GM18498 (cell line): ENCODE data around the gene ZNF789.
A peak's percentile ranks its signal among the peaks of the same experiment; 100 is the strongest.

ENCODE experiments used
- ATAC-seq: cut with Tn5 transposase; IDR thresholded peaks from one replicate; pipeline ENCODE4 v1.9.1; 2021; ENCODE audit warnings: mild to moderate bottlenecking, moderate library complexity; ENCODE audit not compliant: unreplicated experiment

The ZNF789 gene

GRCh38 chr7:99457650-99458493 is 14.8 kb upstream of the ZNF789 start:
- ATAC-seq, result no peak

GRCh38 chr7:99459087-99459486 is 13.6 kb upstream of the ZNF789 start:
- no peak for ATAC-seq

GRCh38 chr7:99460651-99461050 is 12.0 kb upstream of the ZNF789 start:
- ATAC-seq, result no peak

GRCh38 chr7:99461221-99461620 is 11.5 kb upstream of the ZNF789 start:
- no peak for ATAC-seq

DNA sequence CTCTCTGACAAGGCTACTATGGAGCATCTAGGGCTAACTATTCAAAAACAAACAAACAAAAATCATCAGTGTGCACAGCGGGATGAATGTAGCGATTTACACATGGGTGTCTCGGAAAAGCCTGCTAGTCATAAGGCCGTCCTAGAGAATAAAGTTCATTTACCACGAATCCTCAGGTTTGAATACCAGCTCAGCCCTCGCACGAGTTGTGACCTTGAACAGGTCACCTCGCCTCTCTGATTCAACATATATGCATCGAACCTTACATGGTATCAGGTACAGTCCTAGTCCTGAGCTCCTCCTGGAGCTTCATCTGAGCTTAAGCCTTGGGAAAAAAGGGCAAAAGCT is 7.3 kb upstream of the ZNF789 start:
- ATAC-seq, result peak; percentile 7

DNA sequence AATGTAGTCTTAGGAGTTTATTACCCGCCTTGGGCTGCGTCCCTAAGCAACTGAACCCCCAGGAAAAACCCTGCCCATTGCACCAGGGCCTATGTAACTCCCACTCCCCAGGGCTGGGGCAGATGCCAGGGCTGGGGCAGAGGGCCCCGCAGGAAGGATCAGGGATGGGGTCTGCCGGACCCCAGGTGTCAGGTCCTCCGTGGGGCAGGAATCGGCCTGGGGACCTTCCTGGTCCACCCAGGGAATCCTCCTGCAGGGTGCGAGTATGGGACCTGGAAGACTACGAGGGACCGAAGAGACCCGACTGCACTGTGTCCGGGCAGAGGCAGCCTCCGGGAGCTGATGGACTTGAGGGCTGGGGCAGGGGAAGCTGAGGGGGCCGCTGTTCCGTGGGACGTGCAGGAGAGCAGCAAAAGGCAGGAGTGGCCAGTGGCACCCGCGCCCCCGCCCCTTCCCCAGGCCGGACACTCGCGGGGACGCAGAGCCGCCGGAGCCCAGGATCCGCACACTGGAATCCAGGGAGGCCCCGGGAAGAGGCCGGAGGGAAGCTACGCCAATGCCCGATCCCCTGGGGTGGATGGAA is 4.3 kb upstream of the ZNF789 start:
- no peak for ATAC-seq

GRCh38 chr7:99469381-99470065 is 3.2 kb upstream of the ZNF789 start:
- no peak for ATAC-seq

- ATAC-seq, result no peak
Observed at GRCh38 chr7:99473315-99473596, 566 bp downstream of the ZNF789 start.

GRCh38 chr7:99476107-99476506 is 3.4 kb downstream of the ZNF789 start:
- ATAC-seq, result no peak

DNA sequence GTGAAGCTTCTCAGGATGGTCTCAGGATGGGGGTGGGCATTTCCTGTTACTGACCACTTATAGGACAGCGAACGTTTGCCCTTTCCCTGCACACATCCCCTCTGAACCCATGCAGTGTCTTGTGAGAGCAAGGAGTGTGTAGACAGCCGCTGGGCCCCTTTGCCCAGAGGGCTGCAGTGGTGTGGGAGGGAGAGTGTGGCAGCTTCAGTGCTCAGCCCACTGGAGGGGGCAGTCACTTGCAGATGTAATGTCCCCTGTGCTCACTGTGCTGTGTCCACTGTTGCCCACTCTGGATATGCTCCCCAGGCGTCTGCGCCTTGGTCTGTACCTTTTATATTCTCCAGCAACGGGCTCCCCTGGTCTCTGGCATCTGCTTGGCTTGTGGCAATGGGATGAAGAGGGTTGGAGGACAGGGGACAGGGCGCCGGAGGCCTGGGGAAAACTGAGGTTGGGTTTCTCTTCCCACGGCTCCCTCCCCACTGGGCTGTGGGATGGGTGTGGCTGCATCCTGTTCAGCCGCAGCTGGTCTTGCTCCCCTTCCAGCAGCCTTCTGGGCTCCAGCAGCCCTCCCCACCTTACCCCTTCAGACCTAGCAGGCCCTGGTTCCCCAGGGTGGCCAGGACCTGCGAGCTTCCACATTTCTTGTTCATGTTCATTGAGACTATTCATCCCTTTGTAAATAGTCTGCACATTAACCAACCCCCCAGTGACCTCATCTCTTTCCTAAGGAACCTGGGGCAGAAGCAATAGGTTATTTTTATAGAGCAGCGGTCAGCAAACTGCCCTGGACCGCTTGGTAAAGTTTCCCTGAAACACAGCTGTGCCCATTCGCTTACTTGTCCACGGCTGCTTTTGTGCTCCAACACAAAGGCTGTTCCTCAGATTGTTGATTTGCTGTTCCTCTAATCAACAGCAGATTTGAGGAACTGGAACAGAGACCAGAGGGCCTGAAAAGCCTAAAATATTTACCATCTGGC is 6.1 kb downstream of the ZNF789 start:
- ATAC-seq, result no peak

DNA sequence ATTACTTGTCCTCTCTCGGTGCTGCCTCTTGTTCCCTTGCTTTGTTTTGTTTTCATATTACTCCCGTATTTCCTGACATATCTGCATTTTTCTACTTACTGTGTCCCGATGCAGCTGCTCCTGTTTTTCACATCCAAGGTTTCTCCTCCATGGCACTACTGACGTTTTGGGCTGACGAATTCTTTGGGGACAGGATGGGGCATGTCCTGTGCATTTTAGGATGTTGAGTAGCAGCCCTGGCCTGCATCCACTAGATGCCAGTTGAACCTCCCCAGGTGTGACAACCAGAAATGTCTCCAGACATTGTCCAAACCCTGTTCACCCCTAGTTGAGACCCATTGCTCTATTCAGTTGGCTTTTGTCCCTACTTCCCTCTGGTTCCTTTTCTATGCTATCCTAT is 12.4 kb downstream of the ZNF789 start:
- ATAC-seq, result no peak

- no peak for ATAC-seq
Observed at GRCh38 chr7:99489235-99489634, 16.5 kb downstream of the ZNF789 start.

GRCh38 chr7:99490878-99491277 is 18.2 kb downstream of the ZNF789 start:
- ATAC-seq, result no peak

- no peak for ATAC-seq
Observed at GRCh38 chr7:99493823-99494222, 21.1 kb downstream of the ZNF789 start.

- ATAC-seq, result no peak
Observed at GRCh38 chr7:99497766-99498545, 25.3 kb downstream of the ZNF789 start.

DNA sequence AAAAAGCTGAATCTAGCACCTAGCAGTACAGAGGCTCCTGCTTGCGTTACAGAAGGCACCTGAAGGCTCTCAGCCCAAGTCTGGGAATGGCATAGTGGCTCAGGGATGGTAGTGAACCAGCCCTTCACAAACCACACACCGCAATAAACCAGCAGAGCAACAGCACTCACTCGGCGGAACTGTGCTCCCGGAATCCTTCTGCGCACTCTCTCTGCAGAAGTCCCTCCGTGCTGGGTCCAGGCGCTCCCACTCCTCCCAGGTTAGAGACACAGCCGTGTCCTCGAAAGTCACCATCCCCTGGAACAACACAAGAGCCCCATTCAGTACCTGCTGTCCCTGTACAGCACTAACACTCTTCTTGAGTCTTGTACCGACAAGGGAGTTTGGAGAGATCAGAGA is 25.9 kb downstream of the ZNF789 start:
- no peak for ATAC-seq

- peak; percentile 8 for ATAC-seq
Observed at GRCh38 chr7:99499371-99499720, 26.7 kb downstream of the ZNF789 start.

DNA sequence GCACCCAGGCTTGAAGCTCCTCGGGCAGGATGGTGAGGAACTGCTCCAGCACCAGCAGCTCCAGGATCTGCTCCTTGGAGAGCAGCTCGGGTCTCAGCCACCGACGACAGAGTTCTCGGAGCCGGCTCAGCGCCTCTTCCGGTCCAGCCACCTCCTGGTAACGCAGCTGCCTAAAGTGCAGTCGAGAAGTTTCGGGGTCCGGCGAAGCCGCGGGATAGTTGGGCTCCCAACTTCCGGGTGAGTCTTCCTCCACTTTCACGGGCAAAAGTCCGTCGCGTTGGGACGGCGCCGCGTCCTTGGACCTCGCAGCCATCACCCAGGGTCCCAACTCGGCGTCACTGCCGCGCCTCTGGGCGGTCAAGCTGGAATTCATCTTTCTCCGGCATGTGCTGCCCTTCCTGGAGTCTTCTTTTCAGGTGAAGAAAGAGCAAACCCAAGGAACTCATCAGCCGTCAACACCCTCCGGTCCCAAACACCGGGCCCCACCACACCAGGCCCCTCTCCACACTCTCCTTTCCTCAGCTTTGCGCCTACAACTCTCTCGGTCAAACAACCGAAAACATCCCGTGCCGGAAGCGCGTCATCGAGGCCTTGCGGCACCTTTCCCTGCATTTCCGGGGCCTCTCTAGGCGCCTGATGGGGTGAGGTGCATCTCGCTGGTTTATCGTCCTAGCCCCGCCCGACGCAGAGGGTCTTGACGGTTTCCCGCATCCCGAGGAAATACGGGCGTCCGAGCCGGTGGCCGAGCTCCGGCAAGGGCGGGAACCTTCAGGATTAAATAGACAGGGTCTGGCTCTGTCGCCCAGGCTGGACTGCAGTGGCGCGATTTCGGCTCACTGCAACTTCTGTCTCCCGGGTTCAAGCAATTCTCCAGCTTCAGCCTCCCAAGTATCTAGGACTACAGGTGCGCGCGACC is 27.3 kb downstream of the ZNF789 start, which contains the start of gene ZNF394:
ZNF394 (minus strand) TSS at position 561 of the 916 bp plus-strand sequence; CDS start at position 373, 188 bp downstream.
- ATAC-seq, result peak; percentile 41

DNA sequence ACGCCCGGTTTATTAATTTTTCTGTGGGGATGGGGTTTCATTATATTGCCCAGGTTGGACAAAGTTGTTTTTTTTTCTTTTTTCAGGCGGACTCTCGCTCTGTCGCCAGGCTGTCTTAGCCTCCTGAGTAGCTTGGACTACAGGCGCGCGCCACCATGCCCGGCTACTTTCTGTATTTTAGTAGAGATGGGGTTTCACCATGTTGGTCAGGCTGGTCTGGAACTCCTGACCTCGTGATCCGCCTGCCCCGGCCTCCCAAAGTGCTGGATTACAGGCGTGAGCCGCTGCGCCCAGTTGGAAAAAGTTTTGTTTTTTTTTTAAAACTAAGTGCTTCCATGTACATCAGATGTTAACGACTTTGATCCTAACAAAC is 27.9 kb downstream of the ZNF789 start:
- no peak for ATAC-seq
